ENCODE results near the gene GNPTG.

DNA sequence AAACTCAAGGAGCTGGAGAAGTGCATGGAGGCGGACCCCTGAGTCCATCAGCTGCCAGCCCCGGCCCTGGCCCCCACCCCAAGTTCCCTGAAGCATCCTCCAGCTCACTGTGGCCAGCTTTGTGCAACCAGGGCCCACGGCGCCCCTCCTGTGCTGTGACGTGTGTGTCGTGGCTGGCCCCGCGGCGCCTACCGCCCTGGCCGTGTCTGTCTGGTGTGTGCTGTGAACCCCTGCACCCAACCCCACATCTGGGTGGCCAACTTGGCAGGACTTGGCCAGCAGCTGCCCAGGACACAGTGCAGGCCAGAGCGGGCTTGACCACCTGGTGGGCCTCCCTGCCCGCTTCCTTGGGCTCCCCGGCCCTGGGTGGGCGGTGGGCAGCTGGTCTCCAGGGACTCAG lies 3.3 kb upstream of the GNPTG start:
- TF ChIP-seq, protein P1, sequence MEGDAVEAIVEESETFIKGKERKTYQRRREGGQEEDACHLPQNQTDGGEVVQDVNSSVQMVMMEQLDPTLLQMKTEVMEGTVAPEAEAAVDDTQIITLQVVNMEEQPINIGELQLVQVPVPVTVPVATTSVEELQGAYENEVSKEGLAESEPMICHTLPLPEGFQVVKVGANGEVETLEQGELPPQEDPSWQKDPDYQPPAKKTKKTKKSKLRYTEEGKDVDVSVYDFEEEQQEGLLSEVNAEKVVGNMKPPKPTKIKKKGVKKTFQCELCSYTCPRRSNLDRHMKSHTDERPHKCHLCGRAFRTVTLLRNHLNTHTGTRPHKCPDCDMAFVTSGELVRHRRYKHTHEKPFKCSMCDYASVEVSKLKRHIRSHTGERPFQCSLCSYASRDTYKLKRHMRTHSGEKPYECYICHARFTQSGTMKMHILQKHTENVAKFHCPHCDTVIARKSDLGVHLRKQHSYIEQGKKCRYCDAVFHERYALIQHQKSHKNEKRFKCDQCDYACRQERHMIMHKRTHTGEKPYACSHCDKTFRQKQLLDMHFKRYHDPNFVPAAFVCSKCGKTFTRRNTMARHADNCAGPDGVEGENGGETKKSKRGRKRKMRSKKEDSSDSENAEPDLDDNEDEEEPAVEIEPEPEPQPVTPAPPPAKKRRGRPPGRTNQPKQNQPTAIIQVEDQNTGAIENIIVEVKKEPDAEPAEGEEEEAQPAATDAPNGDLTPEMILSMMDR (IDR thresholded peaks at IDR 0.05): no peak
- no peak for TF ChIP-seq POLR2AphosphoS5 (IDR thresholded peaks at IDR 0.05)
